Brain pericyte (primary cell): ENCODE data around the gene KATNB1.
"Not testable (repeated sequence)": the region's sequence is repeated elsewhere in the genome, so short reads cannot be mapped to it uniquely, and the experiment has no call there.

Experiments
- DNase-seq: peaks from one replicate; pipeline ENCODE4 v3.0.0-alpha.2; 2012; ENCODE audit warnings: low read depth, low spot score

Gene KATNB1

DNA sequence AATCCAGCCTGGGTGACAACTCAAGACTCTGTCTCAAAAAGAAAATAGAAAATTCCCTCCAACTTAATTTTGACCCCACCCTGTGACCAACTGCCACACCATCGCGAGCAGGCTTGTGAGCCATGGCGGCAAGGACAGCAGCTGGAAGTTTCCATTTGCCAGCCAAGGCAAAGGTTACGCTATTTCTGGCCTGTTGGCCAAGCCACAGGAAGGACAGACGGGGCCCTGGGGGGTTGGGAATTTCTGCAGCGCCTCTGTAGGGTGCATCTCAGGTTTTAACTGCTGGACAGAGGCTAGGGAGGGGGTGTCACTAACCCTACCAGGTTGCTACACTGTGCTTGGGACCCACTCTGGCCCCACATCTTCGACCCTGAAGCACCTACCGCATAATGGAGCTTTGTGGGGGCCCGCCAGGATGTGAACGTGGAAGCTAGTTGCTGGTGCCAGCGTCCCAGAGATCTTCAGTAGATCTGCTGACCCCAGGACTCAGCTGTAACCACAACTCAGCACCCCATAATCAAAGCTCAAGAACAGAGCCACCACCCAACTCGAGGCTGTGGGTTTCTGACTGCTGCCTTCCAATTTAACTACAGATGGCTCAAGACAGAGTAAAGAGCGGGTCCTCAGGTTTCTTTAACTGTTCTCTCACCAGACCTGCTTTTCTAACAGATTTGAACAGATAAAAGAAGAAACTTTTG is 55.8 kb downstream of the KATNB1 start:
- DNase-seq, result no peak

DNA sequence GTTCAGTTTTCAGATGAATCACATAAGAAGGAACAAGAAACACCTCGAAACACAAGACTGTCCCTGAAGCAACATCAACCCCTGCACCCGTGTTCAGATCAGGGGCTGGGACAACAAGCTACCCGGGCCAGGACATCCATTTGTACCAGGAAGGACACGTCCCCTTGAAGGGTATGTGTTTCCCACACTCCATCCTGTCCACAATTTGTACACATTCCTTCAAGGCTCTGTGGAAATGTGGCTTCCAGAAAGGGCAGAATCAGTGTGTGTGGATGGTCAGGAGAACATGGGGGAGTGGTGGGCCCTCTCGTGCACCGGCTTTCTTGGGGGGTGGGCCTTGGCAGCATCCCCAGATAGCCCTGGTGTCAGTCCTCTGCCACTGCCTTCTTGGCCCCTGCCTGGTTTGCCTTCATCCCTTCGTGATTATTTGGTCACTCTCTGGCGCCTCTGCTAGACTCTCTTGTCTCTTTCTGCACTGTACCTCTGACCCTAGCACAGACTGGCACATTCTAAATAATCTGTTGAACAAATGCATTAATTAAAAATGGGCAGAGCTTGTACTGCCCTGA is 56.4 kb downstream of the KATNB1 start:
- DNase-seq, result no peak

DNA sequence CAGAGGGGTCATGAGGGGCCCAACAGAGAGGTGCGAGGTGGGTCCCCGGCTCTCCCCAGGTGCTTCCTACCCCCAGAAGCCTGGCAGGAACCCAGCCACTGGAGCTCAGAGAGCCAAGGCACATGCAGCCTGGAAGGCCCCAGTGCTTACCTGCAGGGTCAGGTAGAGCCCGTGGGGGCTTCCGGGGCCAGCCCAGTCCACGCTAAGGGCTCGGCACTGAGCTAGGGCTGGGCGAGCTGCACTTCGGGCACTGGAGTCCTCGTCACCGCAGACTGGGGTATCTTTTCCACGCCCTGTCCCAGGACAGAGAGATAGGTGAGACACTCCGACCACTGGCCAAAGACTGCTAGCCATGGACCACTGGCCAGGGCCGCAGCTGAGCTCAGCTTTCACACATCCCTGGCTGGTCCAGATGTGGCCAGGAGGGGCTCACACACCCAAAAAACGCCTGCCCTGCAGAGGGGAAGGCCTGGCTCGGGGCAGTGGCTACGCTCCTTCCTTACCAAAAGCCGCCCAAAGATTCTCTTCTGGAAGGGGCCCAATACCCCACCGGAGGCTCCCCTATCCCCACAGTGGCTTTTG is 59.4 kb downstream of the KATNB1 start:
- DNase-seq, result no peak

DNA sequence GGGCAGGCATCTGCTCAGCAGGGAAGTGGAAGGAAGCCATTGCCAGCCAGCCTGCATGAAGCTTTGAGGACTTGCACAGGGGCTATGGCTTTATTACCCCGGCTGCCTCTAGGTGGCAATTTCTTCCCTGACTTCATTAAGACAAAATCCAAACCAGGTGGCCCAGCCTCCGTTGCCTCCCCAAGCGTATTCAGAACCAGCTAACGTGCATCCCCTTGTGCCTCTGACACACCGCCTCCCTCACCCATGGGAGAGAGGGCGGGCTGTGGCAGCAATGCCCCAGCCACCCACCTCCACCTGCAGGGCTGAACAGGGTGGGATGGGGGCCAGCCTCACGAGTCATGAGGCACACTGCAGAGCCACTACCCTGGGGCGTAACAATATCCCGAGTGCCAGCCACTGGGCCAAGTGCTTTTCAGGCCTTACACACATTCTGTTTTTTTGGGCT is 59.9 kb downstream of the KATNB1 start:
- no peak for DNase-seq

DNA sequence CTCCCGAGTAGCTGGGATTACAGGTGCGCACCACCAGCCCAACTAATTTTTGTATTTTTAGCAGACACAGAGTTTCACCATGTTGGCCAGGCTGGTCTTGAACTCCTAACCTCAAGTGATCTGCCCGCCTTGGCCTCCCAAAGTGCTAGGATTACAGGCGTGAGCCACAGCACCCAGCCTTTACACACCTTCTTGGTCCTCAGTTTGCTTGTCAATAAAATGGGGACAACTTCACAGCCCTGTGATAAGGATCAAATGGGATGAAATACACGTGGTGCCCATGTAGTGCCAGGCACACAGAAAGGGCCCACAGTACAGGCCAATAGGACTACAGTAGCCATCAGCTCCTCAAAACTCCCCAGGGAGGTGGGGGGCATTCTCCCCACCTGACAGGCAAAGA is 60.4 kb downstream of the KATNB1 start:
- DNase-seq, result not testable (repeated sequence)

GRCh38 chr16:57797216-57797525 is 61.6 kb downstream of the KATNB1 start:
- DNase-seq, result no peak

DNA sequence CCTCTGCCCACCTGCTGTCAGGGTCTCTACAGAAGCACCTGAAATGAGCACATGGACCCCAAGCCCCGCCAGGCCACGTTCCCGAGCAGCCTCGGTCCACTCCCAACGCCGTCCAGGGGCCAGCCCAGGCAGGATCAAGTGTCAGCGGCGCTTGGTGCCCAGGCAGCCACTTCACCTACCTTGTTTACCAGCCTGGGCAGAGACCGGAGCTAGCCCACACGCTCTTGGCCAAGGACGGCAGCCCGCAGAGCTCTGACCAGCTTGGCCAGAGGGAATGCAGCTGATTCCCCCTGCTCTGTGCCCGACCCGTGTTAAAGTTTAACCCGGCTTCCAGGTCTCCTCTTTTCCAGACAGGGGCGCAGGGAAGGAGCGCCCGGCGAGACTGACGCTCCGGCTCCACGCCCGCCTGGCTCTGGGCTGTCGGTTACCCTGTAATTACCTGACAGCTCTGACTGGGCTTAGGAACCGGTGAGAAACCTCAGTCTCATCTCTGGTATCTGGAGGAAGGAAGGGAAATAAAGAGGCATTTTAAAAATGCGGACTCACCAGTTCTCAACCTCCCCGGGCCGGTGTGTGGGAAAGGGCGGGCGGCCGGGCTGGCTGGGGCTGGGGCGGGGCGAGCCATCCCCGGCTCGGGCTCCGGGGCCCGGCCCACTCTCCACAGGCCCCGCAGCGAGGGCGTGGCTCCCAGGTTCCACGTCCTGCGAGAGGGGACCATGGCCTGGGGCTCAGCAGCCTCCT is 62.1 kb downstream of the KATNB1 start:
- DNase-seq, result no peak

- no peak for DNase-seq
Observed at GRCh38 chr16:57798267-57798810, 62.8 kb downstream of the KATNB1 start.

DNA sequence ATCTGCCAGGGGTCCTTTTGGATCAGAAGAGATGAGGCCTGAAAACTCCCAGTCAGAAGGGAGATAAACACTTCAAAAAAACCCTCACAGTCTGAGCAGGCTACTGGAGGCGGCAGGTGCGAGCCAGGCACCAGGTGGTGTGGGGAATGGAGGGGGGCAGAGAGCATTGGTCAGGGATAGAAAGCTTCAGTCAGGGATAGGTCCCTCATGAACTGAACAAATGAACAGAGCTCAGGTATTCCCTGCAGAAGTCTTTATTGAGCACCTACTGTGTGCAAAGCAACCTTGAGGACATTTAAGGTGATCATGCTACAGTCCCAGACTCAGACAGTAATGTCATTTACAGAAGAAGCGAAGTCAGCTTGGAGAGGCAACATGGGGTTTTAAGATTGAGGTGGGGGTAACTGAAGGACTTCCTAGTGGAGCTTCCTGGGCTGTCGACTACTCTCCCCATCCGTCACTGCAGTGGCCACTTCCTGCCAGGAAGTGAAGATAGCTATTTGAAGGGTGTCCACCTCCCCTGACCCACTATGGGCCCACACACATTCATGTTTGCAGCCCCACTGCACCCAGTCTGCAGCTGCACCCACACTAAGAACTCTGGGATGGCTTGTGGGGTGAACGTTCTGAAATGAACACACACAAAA is 63.5 kb downstream of the KATNB1 start:
- no peak for DNase-seq

DNA sequence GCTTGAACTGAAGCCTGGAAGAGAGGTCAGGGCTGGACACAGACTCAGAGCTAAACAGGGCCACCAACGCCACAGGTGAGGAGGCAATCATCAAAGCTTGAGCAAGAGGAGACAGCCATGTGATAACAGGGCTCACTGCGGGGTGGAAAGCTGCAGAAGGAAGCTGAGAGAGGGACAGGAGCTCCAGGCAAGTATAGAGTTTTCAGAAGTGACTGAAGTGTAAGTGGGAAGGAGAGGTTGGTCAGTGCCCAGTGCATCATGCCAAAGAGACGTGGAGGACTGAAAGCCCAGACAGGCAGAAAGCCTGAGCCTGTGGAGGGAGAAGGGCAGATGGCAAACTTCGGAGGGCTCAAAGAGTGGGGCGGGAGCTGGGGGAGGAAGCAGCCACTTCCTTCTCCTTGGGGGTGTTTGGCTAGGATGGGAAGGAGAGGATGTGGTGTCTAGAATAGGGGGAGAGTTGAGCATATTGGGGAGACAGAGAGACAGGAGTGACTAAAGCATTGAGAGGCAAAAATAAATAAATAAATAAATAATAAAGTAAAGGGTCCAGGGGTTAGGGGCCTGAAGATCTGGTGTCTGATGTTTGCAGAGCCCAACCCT is 64.1 kb downstream of the KATNB1 start:
- no peak for DNase-seq

GRCh38 chr16:57800200-57801097 is 64.9 kb downstream of the KATNB1 start:
- no peak for DNase-seq

- DNase-seq, result no peak
Observed at GRCh38 chr16:57801098-57801808, 65.7 kb downstream of the KATNB1 start.

GRCh38 chr16:57801809-57802340 is 66.3 kb downstream of the KATNB1 start:
- no peak for DNase-seq

DNA sequence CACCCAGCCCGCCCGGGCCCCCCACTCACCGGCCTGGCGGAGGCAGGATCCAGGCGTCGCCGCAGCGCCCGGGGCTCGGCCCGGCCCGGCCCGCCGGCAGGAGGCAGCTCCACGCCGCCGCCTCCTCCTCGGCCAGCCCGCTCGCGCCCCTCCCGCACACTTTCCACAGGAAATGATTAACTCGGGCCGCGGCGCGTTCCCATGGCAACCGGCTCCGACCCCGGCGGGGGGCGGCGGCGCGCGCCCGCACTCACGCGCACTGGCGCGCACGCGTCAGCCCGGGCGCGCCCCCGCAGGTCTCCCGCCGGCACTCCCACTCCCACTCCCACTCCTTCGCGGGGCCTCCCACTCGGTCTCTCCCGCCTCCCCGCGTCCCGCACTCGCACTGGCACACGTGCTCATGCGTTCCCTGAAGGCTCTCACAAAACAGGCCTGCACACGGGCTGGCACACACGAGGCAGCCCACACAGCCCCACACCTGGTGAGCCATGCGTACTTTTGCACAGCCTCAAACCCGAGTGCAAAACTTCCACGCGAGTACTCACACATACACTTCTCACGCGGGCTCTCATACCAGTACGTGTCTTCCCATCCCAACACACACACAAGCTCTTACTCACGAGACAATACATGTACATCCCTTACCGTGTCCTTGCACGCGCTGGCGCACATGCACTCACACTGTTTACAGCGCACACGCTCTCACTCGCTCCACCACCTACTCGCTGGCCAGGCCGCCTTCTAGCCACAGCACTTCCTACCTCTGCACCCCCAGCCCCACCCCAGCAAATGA is 67.0 kb downstream of the KATNB1 start, which contains the start of gene KIFC3:
Gene KIFC3, minus strand, starts transcription at position 151 of the 793 bp plus-strand sequence. CDS start 4,248 bp downstream, outside the sequence.
- no peak for DNase-seq

- no peak for DNase-seq
Observed at GRCh38 chr16:57803134-57803990, 67.8 kb downstream of the KATNB1 start.

DNA sequence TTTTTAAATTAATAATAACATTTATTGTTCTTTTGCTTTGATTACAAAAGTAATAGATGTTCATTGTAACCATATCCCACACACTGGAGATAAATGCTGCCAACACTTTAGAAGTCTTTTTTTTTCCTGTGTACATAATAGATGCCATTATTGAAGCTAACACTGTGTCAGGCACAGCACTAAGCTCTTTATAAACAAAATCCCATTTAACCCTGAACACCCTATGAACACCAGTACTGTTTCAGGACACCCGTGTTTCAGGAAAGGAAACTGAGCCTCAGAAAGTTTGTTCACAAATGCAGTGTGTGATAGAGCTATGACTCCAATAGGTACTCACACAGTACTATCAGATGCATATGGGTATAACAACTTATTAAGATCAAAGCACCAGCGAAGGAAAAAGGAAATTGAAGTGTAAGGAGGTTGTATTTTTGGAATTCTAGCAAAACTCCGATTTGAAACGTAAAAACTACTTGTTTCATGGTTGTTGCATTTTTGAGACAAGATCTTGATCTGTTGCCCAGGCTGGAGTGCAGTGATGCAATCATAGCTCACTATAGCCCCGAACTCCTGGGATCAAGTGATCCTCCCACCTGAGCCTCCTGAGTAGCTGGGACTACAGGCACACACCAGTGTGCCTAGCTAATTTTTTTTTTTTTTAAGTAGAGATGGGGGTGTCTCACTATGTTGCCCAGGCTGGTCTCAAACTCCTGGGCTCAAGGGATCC is 68.7 kb downstream of the KATNB1 start:
- DNase-seq, result no peak

DNA sequence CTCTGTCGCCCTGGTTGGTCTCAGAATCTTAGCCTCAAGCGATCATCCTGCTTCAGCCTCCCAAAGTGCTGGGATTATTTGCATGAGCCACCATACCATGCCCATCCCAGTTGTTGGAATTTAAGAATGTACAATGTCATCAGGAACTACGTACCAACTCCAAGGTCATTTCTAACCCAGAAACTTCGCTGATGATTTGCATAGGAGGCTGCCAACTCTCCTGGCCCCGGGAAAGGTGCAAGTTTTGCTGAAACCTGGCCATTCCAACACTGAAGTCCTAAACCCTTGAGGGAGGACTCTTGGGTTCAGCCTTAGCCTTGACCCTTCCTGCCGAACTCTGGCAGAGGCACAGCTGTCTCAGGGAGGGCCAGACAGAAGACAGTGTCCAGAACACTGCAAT is 69.6 kb downstream of the KATNB1 start:
- DNase-seq, result no peak
